ENCODE measurements around the gene SYT2.

The SYT2 gene

DNA sequence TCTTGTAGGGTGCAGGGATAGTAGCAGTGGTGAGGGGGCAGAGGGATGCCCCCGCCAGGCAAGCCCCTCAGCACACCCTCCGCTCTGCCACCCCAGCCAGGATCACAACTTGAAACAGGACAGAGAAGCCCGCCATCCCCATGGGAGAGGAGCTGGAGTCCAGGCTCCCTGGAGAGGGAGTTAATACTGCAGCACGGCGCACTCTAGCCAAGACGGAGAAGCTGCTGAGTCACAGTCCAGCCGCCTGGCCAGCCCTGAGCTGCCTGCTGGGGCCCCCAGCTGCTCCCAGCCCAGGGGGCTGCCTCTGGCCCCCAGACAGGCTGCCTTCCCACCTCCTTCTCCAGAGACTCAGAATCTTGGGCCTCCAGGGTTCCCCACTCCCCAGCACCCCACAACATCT is 87.2 kb downstream of the SYT2 start:
- TF ChIP-seq REST (IDR thresholded peaks at IDR 0.05; ENCODE audit: insufficient read depth in 1 of 2, low read depth in 2 of 2, low read length in 2 of 2) (no peak), POLR2AphosphoS5 (IDR thresholded peaks at IDR 0.05; ENCODE audit: low read depth, low read length) (no peak), SIN3A (IDR thresholded peaks at IDR 0.05; ENCODE audit: borderline replicate concordance, insufficient read depth, low read length) (no peak), FOXP2 (optimal IDR thresholded peaks at IDR 0.05; ENCODE audit: borderline replicate concordance, extremely low read depth, extremely low read length, insufficient read depth) (no peak), TAF1 (IDR thresholded peaks at IDR 0.05; ENCODE audit: borderline replicate concordance, insufficient read depth, low read length) (no peak)

DNA sequence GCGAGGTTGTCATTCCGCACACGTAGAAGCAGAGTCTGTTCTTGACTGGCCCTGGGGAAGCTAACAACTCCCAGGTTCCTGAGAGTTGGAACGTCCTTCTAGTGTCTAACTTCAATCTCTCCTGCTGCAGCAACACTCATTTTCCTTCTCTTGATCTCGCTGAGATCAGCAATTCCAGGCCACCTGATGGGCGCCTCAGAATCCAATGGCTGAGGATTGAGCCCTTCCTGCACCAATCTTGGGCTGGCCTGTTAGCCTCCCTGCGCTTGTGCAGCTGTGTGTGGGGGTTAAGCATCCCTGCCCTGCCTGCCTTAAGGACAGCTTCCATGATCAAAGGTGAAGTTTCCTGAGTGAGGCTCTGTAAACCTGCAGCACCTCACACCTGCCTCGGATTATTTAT is 87.9 kb downstream of the SYT2 start:
- TF ChIP-seq SIN3A (IDR thresholded peaks at IDR 0.05; ENCODE audit: borderline replicate concordance, insufficient read depth, low read length): no peak
- TF ChIP-seq REST (IDR thresholded peaks at IDR 0.05; ENCODE audit: insufficient read depth in 1 of 2, low read depth in 2 of 2, low read length in 2 of 2): no peak
- TF ChIP-seq TAF1 (IDR thresholded peaks at IDR 0.05; ENCODE audit: borderline replicate concordance, insufficient read depth, low read length): no peak
- TF ChIP-seq POLR2AphosphoS5 (IDR thresholded peaks at IDR 0.05; ENCODE audit: low read depth, low read length): no peak
- no peak for TF ChIP-seq FOXP2 (optimal IDR thresholded peaks at IDR 0.05; ENCODE audit: borderline replicate concordance, extremely low read depth, extremely low read length, insufficient read depth)

- no peak for TF ChIP-seq TAF1 (IDR thresholded peaks at IDR 0.05; ENCODE audit: borderline replicate concordance, insufficient read depth, low read length)
- TF ChIP-seq SIN3A (IDR thresholded peaks at IDR 0.05; ENCODE audit: borderline replicate concordance, insufficient read depth, low read length): no peak
- TF ChIP-seq POLR2AphosphoS5 (IDR thresholded peaks at IDR 0.05; ENCODE audit: low read depth, low read length): no peak
- no peak for TF ChIP-seq FOXP2 (optimal IDR thresholded peaks at IDR 0.05; ENCODE audit: borderline replicate concordance, extremely low read depth, extremely low read length, insufficient read depth)
- TF ChIP-seq REST (IDR thresholded peaks at IDR 0.05; ENCODE audit: insufficient read depth in 1 of 2, low read depth in 2 of 2, low read length in 2 of 2): no peak
Measured at GRCh38 chr1:202621446-202621845, 88.8 kb downstream of the SYT2 start.

GRCh38 chr1:202619505-202619904 is 90.7 kb downstream of the SYT2 start:
- TF ChIP-seq TAF1 (IDR thresholded peaks at IDR 0.05; ENCODE audit: borderline replicate concordance, insufficient read depth, low read length) (no peak), SIN3A (IDR thresholded peaks at IDR 0.05; ENCODE audit: borderline replicate concordance, insufficient read depth, low read length) (no peak)

GRCh38 chr1:202616355-202616915 is 93.8 kb downstream of the SYT2 start:
- no peak for TF ChIP-seq TAF1 (IDR thresholded peaks at IDR 0.05; ENCODE audit: borderline replicate concordance, insufficient read depth, low read length)
- no peak for TF ChIP-seq POLR2AphosphoS5 (IDR thresholded peaks at IDR 0.05; ENCODE audit: low read depth, low read length)

- TF ChIP-seq TAF1 (IDR thresholded peaks at IDR 0.05; ENCODE audit: borderline replicate concordance, insufficient read depth, low read length) (no peak), POLR2AphosphoS5 (IDR thresholded peaks at IDR 0.05; ENCODE audit: low read depth, low read length) (no peak), REST (IDR thresholded peaks at IDR 0.05; ENCODE audit: insufficient read depth in 1 of 2, low read depth in 2 of 2, low read length in 2 of 2) (no peak), FOXP2 (optimal IDR thresholded peaks at IDR 0.05; ENCODE audit: borderline replicate concordance, extremely low read depth, extremely low read length, insufficient read depth) (no peak), SIN3A (IDR thresholded peaks at IDR 0.05; ENCODE audit: borderline replicate concordance, insufficient read depth, low read length) (no peak)
Measured at GRCh38 chr1:202615501-202616354, 94.5 kb downstream of the SYT2 start.

Measured in PFSK-1 (cell line).